T-helper 1 cell treated with Interleukin-12 subunit alpha and Interleukin-12 subunit beta and Interleukin-4 antibody, amounts not matched to agents 30 μg/mL and 1 μg/mL, for 36 hours (primary cell): ENCODE data around the gene TMEM45B.
"Not testable (repeated sequence)": the region's sequence is repeated elsewhere in the genome, so short reads cannot be mapped to it uniquely, and the experiment has no call there.

ENCODE experiments used
- H3K27ac Mint-ChIP-seq: one replicate; pipeline ENCODE4 v1.8.0; 2021; ENCODE audit warnings: mild to moderate bottlenecking, mixed read lengths
- H3K27me3 Mint-ChIP-seq: one replicate; pipeline ENCODE4 v1.8.0; 2021; ENCODE audit warnings: low read depth, mixed read lengths
- H3K36me3 Mint-ChIP-seq: one replicate; pipeline ENCODE4 v1.8.0; 2021; ENCODE audit warnings: low read depth, mixed read lengths
- H3K4me1 Mint-ChIP-seq: one replicate; pipeline ENCODE4 v1.8.0; 2021; ENCODE audit warnings: low read depth, mixed read lengths
- H3K4me3 Mint-ChIP-seq: one replicate; pipeline ENCODE4 v1.8.0; 2021; ENCODE audit warnings: mild to moderate bottlenecking, moderate library complexity, mixed read lengths
- H3K9me3 Mint-ChIP-seq: one replicate; pipeline ENCODE4 v1.8.0; 2021; ENCODE audit warnings: mixed read lengths

The TMEM45B gene

GRCh38 chr11:129791515-129791914 lies 24.1 kb upstream of the TMEM45B start:
- Mint-ChIP-seq H3K27ac (no peak overlapping the region), H3K4me3 (no peak overlapping the region), H3K36me3 (no peaks in the 10 kb centered on the region), H3K27me3 (peaks cover 6% of the 10 kb centered on the region), H3K9me3 (peaks cover 7% of the 10 kb centered on the region), H3K4me1 (no peaks in the 10 kb centered on the region)

- Mint-ChIP-seq H3K4me3 (no peak overlapping the region), H3K9me3 (peaks cover 7% of the 10 kb centered on the region), H3K36me3 (no peaks in the 10 kb centered on the region), H3K4me1 (no peaks in the 10 kb centered on the region), H3K27me3 (peaks cover 6% of the 10 kb centered on the region), H3K27ac (no peak overlapping the region)
Observed at GRCh38 chr11:129792663-129793062, 23.0 kb upstream of the TMEM45B start.

GRCh38 chr11:129795089-129795488 lies 20.6 kb upstream of the TMEM45B start:
- H3K4me1 Mint-ChIP-seq, result no peaks in the 10 kb centered on the region
- no peak overlapping the region for H3K4me3 Mint-ChIP-seq
- peaks cover 5% of the 10 kb centered on the region for H3K36me3 Mint-ChIP-seq
- H3K27me3 Mint-ChIP-seq, result peaks cover 12% of the 10 kb centered on the region
- peaks cover 25% of the 10 kb centered on the region for H3K9me3 Mint-ChIP-seq
- no peak overlapping the region for H3K27ac Mint-ChIP-seq

DNA sequence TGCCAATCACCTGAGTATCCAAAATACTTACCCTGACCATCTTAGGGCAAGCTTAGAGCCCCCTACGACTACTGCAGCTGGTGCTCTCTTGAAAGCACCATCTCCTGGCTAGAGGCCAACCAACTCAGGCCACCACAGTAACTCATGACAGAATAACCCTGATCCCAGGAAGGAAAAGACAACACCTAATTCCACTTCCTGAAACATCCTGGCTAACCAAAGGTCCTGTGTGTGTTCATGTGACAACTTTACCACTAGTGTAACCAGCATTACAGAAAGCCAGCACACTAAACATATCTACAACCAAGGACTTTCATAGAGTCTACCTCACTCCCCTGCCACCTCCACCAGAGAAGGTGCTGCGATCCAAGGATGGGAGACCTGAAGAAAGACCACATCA lies 17.4 kb upstream of the TMEM45B start:
- Mint-ChIP-seq H3K36me3 (peaks cover 7% of the 10 kb centered on the region), H3K27me3 (peaks cover 6% of the 10 kb centered on the region), H3K4me3 (no peak overlapping the region), H3K9me3 (peaks cover 29% of the 10 kb centered on the region), H3K4me1 (peaks cover 6% of the 10 kb centered on the region), H3K27ac (no peak overlapping the region)

- Mint-ChIP-seq H3K9me3 (peaks cover 38% of the 10 kb centered on the region), H3K36me3 (peaks cover 12% of the 10 kb centered on the region), H3K27me3 (peaks cover 15% of the 10 kb centered on the region), H3K4me1 (peaks cover 20% of the 10 kb centered on the region)
- H3K4me3 Mint-ChIP-seq, H3K27ac Mint-ChIP-seq: not testable (repeated sequence)
Observed at GRCh38 chr11:129800162-129800561, 15.5 kb upstream of the TMEM45B start.

GRCh38 chr11:129800655-129801054 lies 15.0 kb upstream of the TMEM45B start:
- Mint-ChIP-seq H3K27ac (peak overlapping the region; percentile 4), H3K4me1 (peaks cover 21% of the 10 kb centered on the region), H3K27me3 (peaks cover 15% of the 10 kb centered on the region), H3K4me3 (no peak overlapping the region), H3K9me3 (peaks cover 41% of the 10 kb centered on the region), H3K36me3 (peaks cover 12% of the 10 kb centered on the region)

- peaks cover 29% of the 10 kb centered on the region for H3K4me1 Mint-ChIP-seq
- H3K27me3 Mint-ChIP-seq, result peaks cover 37% of the 10 kb centered on the region
- H3K4me3 Mint-ChIP-seq, result peak overlapping the region; percentile 4
- H3K36me3 Mint-ChIP-seq, result peaks cover 12% of the 10 kb centered on the region
- peaks cover 37% of the 10 kb centered on the region for H3K9me3 Mint-ChIP-seq
- H3K27ac Mint-ChIP-seq, result peak overlapping the region; percentile 16
Observed at GRCh38 chr11:129803533-129803932, 12.1 kb upstream of the TMEM45B start.

GRCh38 chr11:129804012-129804411 lies 11.6 kb upstream of the TMEM45B start:
- peaks cover 37% of the 10 kb centered on the region for H3K27me3 Mint-ChIP-seq
- peak overlapping the region; percentile 16 for H3K27ac Mint-ChIP-seq
- H3K36me3 Mint-ChIP-seq, result peaks cover 7% of the 10 kb centered on the region
- H3K4me3 Mint-ChIP-seq, result peak overlapping the region; percentile 4
- H3K9me3 Mint-ChIP-seq, result peaks cover 33% of the 10 kb centered on the region
- H3K4me1 Mint-ChIP-seq, result peaks cover 29% of the 10 kb centered on the region

GRCh38 chr11:129808241-129808640 lies 7.4 kb upstream of the TMEM45B start:
- Mint-ChIP-seq H3K27me3 (peaks cover 48% of the 10 kb centered on the region), H3K9me3 (peaks cover 22% of the 10 kb centered on the region), H3K4me1 (peaks cover 23% of the 10 kb centered on the region)
- H3K4me3 Mint-ChIP-seq, H3K36me3 Mint-ChIP-seq, H3K27ac Mint-ChIP-seq: not testable (repeated sequence)

GRCh38 chr11:129813231-129813791 lies 2.3 kb upstream of the TMEM45B start:
- peaks cover 61% of the 10 kb centered on the region for H3K27me3 Mint-ChIP-seq
- peaks cover 22% of the 10 kb centered on the region for H3K4me1 Mint-ChIP-seq
- peak overlapping the region; percentile 36 for H3K27ac Mint-ChIP-seq
- peaks cover 23% of the 10 kb centered on the region for H3K9me3 Mint-ChIP-seq
- H3K4me3 Mint-ChIP-seq, result peak overlapping the region; percentile 34
- H3K36me3 Mint-ChIP-seq, result peaks cover 6% of the 10 kb centered on the region

- peaks cover 6% of the 10 kb centered on the region for H3K36me3 Mint-ChIP-seq
- peak overlapping the region; percentile 80 for H3K27ac Mint-ChIP-seq
- peaks cover 67% of the 10 kb centered on the region for H3K27me3 Mint-ChIP-seq
- H3K4me1 Mint-ChIP-seq, result peaks cover 22% of the 10 kb centered on the region
- peaks cover 22% of the 10 kb centered on the region for H3K9me3 Mint-ChIP-seq
- H3K4me3 Mint-ChIP-seq, result peak overlapping the region; percentile 64
Observed at GRCh38 chr11:129814244-129815014, 1.2 kb upstream of the TMEM45B start.

- H3K4me1 Mint-ChIP-seq, result peaks cover 22% of the 10 kb centered on the region
- peaks cover 6% of the 10 kb centered on the region for H3K36me3 Mint-ChIP-seq
- peaks cover 60% of the 10 kb centered on the region for H3K27me3 Mint-ChIP-seq
- H3K27ac Mint-ChIP-seq, result no peak overlapping the region
- peak overlapping the region; percentile 13 for H3K4me3 Mint-ChIP-seq
- H3K9me3 Mint-ChIP-seq, result peaks cover 18% of the 10 kb centered on the region
Observed at GRCh38 chr11:129817534-129818051, 1.9 kb downstream of the TMEM45B start.

DNA sequence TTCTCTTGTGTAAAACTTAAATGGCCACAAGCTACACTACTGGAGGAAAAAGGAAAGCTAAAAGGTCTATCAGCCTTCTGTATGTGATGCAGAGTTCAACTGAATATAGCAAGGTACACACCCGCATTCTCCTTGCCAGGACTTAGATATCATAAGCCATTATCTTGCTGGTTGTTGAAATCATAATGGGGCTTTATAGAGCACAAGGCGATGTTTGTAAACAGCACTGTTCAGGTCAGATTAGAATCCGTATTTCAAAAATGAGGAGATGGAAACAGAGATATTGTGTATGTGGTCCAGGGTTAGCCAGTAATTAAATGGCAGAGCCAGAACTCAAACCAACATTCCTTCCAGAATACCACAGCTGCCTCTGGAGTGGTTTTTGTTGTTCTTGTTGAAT lies 2.6 kb downstream of the TMEM45B start:
- peaks cover 22% of the 10 kb centered on the region for H3K4me1 Mint-ChIP-seq
- not testable (repeated sequence) for H3K4me3 Mint-ChIP-seq, H3K36me3 Mint-ChIP-seq, H3K27ac Mint-ChIP-seq
- H3K27me3 Mint-ChIP-seq, result peaks cover 56% of the 10 kb centered on the region
- H3K9me3 Mint-ChIP-seq, result peaks cover 18% of the 10 kb centered on the region

- Mint-ChIP-seq H3K27ac (no peak overlapping the region), H3K9me3 (peaks cover 8% of the 10 kb centered on the region), H3K36me3 (peaks cover 6% of the 10 kb centered on the region), H3K4me1 (peaks cover 12% of the 10 kb centered on the region), H3K27me3 (peaks cover 46% of the 10 kb centered on the region), H3K4me3 (no peak overlapping the region)
Observed at GRCh38 chr11:129819237-129819636, 3.6 kb downstream of the TMEM45B start.

DNA sequence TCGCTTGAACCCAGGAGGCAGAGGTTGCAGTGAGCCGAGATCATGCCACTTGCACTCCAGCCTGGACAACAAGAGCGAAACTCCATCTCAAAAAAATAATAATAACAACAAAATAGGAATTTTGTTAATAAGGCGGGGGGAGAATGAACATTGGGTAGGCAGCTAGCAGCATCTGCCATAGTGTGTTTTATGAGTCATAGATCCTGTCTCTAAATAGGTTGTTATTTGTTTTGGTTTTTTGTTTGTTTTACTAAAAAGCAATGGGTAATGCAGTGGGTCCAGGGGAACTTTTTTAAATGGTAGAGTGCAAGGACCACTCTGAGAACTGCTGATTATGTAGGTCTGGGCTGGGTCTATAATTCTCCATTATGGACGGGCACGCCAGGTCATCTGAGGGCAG lies 4.6 kb downstream of the TMEM45B start:
- H3K4me1 Mint-ChIP-seq, H3K27ac Mint-ChIP-seq, H3K36me3 Mint-ChIP-seq, H3K9me3 Mint-ChIP-seq, H3K4me3 Mint-ChIP-seq: not testable (repeated sequence)
- H3K27me3 Mint-ChIP-seq, result peaks cover 36% of the 10 kb centered on the region
